ENCODE measurements around the gene TPRG1L.

TPRG1L gene

DNA sequence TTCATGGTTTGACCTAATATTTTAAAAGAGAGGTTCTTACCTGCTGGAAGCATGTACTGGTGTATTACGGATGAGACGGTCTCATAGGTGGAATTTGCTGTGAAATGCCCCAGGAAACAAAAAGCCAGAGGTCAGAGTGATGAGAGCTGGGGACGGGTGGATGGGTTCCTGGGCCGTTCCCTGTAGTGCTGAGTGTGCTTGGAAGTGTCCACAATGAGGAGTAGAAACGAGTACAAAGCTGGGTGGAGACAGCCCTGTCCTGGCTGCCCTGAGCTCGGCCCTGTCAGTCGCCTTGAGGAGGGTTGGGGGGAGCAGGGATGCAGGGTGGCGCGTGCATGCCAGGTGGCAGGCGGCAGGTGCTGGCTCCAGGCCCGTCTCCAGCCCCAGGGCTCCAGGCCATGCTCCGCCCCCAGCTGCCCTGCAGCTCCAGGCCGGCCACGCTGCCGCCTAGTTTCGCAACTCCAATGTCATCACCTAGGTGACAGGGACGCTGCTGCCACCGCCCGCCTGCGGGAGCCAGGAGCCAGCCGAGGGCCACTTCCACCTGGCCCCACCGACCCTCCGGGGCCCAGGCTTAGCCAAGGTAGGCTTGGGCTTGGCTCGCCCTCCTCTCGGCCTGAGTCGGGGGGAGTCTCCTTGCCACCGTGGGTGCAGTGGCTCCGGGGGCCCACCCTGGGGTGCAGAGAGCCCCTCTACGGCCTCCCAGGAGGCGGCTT, 43.9 kb downstream of the TPRG1L start:
- DNase-seq = no peak

GRCh38 chr1:3669421-3669821, 44.6 kb downstream of the TPRG1L start:
- DNase-seq = no peak

- no peak for DNase-seq
Observed at GRCh38 chr1:3669971-3670431, 45.2 kb downstream of the TPRG1L start.

GRCh38 chr1:3670823-3671265, 46.0 kb downstream of the TPRG1L start:
- DNase-seq = no peak

DNA sequence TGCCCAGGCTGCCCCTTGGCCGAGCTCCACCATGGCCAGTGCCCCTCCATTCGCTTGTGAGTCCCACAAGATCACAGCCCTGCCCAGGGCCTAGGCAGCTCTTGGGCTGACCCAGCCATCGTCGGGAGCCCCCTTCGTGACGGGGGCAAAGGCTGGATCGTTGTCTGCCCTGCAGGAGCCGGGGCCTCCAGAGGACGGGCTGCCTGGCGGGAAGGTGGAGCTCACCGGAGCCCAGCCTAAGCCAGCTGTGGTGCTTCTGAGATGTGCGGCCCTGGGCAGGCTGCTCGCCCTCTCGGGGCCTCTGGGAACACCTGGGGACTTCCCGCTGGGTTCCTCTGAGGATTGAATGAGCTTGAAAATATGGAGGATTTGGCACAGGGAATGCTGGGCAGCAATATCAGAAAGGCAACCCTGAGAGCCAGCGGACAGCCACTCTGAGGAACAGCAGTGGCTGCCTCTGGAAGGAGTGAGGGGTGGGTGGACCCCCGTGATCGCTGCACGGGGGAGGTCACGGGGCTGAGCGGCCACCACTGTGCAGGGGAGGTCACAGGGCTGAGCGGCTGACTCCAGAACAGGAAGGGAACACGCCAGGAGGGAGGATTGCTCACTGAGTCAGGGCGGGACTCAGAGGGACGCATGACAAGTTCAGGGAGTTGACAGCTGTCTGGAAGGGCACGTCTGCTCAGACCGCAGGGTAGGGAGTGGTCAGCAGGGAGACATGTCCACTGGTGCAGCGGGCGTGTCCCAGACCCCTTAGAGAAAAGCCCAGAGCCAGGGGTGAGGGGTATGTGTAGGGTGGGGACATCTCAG, 46.8 kb downstream of the TPRG1L start:
- DNase-seq = no peak

DNA sequence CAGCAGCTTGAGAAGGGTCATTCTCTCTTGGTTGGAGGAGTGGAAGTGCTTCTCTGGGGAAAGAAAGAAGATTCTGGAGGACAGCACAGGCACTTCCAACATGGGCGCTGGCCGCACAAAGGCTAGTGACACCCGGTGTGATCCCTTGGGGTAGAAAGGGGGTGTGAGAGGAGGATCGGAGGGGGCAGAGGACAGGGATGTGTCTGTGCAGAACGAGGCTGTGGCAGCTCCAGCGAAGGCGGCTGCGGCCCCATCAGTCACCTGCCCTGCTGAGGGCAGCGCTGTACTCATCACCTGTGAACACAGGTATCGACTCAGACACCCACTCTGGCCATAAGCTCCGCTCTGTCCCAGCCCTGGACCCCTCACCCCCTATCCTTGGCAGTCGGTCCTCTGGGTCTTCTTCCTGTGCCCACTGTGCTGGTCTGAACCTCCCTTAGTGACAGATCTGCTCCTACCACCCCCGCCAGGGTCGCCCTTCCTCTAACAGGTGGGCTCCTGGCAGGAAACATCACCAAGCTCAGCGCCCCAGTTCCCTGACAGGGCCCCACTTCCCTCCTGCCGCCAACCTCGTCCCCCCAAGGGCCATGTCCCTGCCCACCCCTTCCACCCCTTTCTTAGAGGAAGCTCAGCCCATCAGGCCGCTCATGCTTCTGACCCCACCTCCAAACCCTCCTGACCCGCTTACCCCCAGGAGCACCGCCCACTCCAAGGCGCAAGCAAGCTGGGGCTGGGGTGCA, 47.6 kb downstream of the TPRG1L start:
- DNase-seq = no peak

DNA sequence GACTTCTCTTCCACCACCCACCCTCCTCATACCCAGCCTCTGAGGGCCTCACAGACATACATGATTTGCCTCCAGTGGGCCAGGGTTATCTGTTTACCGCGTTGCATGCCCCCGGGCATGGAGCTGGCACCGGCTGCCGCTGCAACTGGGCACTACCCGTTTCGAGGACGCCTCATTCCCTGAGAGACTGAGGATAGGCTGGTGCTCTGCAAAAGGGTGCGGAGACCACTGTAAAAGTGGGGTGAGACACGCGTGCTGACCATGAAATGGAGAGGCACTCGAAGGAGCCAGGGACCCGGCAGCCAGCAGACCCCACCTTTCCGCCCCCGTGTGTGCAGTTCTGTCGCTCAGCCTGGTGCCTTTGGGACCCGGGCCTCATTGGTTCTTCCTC, 48.2 kb downstream of the TPRG1L start:
- DNase-seq = no peak

GRCh38 chr1:3673381-3674099, 48.7 kb downstream of the TPRG1L start:
- DNase-seq = no peak

- DNase-seq = no peak
Observed at GRCh38 chr1:3674100-3675094, 49.6 kb downstream of the TPRG1L start.

DNA sequence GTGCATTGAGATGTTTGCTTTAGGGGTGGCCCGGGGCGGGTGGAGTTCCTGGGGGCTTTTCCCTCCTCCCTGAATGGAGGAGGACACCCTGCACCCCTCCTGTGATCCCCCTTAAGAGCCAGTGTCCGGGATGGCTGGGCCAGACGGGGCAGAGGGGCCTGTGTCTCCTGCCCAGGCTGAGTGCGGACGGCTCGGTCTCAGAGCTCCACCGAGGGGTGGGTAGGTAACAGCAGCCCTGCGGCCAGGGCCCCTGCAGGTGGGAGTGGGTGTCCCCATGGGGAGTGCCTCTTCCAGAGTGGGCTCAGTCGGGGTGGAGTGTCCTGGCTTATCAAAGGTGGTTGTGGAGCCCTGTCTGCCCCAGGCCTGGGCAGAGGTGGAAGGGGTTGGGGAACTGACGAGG, 50.6 kb downstream of the TPRG1L start:
- no peak for DNase-seq

DNA sequence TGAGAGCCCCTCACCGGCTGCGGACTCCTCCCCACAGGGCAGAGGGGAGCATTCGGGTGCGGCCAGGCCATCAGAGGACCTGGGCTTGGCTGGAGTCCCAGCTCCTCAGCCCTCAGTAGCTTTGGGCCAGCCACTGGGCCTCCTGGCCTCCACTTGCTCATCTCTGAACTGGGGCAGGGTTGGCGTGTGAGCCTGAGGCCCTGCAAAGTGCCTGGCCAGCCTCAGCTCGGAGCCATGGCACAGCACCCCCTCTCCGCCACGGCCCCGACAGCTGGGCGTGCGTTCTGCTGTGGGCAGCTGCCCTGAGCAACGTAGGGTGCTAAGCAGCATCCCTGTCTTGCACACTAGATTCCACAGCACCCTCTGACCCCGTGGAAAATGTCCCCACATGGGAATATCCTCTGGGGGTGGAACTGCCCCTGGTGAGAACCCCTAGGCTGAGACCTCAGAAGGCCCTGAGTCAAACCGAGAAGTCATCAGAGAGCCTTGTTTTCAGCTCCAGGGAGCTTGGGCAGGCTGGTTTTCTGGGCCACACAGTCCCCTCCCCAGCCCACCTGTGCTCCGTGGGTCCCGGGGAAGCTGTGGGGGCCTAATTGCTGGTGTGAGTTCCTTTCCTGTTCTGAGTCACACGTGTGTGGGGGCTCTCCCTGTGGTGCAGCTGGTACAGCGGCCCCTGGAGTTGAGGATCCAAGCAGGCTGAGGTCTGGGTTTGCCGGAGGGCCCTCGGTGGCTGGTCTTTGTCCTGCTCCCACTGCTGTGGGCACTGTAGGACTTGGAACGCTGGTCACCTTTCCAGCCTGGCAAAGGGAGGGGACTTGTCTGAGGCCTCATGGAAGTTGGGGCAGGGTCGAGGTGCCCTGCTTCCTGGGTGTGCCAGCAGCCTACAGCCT, 52.0 kb downstream of the TPRG1L start:
- no peak for DNase-seq

- DNase-seq = no peak
Observed at GRCh38 chr1:3677484-3677883, 52.7 kb downstream of the TPRG1L start.

- no peak for DNase-seq
Observed at GRCh38 chr1:3678361-3679097, 53.7 kb downstream of the TPRG1L start.

DNA sequence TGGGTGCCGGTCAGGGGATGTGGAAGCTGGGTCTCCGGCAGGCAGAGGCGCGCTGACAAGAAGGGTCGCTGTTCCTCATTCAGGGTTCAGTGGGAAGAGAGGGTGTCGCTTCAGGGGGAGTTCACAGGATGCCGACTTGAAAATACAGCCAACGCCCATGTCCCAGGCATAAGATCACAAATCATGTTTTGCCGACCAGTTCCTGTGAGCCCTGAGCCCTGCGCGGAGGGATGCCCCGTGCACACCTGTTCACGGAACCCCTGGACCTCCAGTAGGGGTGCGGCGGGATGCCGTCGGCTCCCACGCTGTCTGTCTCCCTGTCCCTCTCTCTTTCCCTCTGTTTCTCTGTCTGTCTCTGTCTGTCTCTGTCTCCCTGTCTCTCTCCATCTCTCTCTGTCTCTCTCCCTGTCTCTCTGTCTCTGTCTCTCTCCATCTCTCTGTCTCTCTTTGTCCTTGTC, 54.3 kb downstream of the TPRG1L start:
- DNase-seq = no peak
